Measurements from ENCODE around the gene KIF20B. TPM values are rescaled to one million over a fixed set of nuclear protein-coding genes. Genes with fewer than 3 reads are reported as not detected.

Gene KIF20B
- total RNA-seq, 4 donors from 2014 or later = 4.2 to 13.4 (median 8.6) TPM

DNA sequence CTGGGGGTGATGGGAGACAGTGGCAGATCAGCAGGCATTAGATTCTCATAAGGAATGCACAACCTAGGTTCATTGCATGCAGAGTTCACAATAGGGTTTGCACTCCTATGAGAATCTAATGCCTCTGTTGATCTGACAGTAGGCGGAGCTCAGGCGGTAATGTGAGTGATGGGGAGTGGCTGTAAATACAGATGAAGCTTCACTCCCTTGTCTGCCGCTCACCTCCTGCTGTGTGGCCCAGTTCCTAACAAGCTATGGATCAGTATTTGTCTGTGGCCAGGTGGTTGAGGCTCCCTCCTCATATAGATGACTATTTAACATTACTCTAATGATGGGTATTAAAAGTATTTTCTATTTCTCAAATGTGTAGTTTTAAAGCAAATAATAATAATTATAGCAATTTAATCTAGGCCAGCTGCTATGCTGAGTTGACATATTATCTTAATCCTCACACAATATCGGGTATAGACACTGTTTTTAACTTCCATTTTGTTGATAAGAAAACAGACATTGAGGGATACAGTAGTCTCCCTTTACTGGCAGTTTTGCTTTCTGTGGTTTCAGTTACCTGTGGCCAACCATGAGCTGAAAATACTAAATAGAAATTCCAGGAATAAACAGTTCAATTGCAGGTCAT, 39.9 kb downstream of the KIF20B start:
- 84 to 93% methylated on average over 4 of the region's 4 CpGs for WGBS, 2 donors
- no peak for DNase-seq
- H3K4me3 ChIP-seq = no peak overlapping the region

GRCh38 chr10:89744026-89744425, 42.6 kb downstream of the KIF20B start:
- Histone ChIP-seq H3K27ac (no peak overlapping the region), H3K27me3 (no peaks in the 10 kb centered on the region), H3K4me1 (no peaks in the 10 kb centered on the region), H3K9me3 (no peaks in the 10 kb centered on the region), H3K36me3 (peaks cover 0 to 13% (median 0%) of the 10 kb centered on the region in 3 donors), H3K4me3 (no peak overlapping the region)
- no peak for DNase-seq
- 44 to 94% methylated on average over 1 of the region's 1 CpG for WGBS, 2 donors
- no peak for TF ChIP-seq POLR2A (IDR thresholded peaks at IDR 0.05)
- TF ChIP-seq, protein P1, sequence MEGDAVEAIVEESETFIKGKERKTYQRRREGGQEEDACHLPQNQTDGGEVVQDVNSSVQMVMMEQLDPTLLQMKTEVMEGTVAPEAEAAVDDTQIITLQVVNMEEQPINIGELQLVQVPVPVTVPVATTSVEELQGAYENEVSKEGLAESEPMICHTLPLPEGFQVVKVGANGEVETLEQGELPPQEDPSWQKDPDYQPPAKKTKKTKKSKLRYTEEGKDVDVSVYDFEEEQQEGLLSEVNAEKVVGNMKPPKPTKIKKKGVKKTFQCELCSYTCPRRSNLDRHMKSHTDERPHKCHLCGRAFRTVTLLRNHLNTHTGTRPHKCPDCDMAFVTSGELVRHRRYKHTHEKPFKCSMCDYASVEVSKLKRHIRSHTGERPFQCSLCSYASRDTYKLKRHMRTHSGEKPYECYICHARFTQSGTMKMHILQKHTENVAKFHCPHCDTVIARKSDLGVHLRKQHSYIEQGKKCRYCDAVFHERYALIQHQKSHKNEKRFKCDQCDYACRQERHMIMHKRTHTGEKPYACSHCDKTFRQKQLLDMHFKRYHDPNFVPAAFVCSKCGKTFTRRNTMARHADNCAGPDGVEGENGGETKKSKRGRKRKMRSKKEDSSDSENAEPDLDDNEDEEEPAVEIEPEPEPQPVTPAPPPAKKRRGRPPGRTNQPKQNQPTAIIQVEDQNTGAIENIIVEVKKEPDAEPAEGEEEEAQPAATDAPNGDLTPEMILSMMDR (IDR thresholded peaks at IDR 0.05) = no peak
- intact Hi-C loops (cut with DNase I) = no loop called here

More for the DNA sequence above, 39.9 kb downstream of the KIF20B start:
- Histone ChIP-seq H3K27ac (no peak overlapping the region), H3K9me3 (no peaks in the 10 kb centered on the region), H3K27me3 (no peaks in the 10 kb centered on the region), H3K36me3 (peaks cover 0 to 12% (median 0%) of the 10 kb centered on the region in 3 donors), H3K4me1 (no peaks in the 10 kb centered on the region)
- TF ChIP-seq, protein P1 (IDR thresholded peaks at IDR 0.05) = no peak
- TF ChIP-seq POLR2A (IDR thresholded peaks at IDR 0.05) = no peak
- intact Hi-C loops (cut with DNase I) = no loop called here

- Histone ChIP-seq H3K36me3 (peaks cover 0 to 13% (median 0%) of the 10 kb centered on the region in 3 donors), H3K9me3 (no peaks in the 10 kb centered on the region), H3K4me1 (no peaks in the 10 kb centered on the region), H3K27me3 (no peaks in the 10 kb centered on the region), H3K27ac (no peak overlapping the region), H3K4me3 (no peak overlapping the region)
- no peak for DNase-seq
- 77 to 93% methylated on average over 4 to 6 of the region's 7 CpGs for WGBS, 2 donors
- intact Hi-C loops (cut with DNase I) = no loop called here
- TF ChIP-seq POLR2A (IDR thresholded peaks at IDR 0.05) = no peak
- TF ChIP-seq, protein P1 (IDR thresholded peaks at IDR 0.05) = no peak
Observed at GRCh38 chr10:89745903-89746302, 44.5 kb downstream of the KIF20B start.

- H3K36me3 ChIP-seq = peaks cover 0 to 21% (median 0%) of the 10 kb centered on the region in 3 donors
- no peaks in the 10 kb centered on the region for H3K9me3 ChIP-seq
- no peak for TF ChIP-seq POLR2A (IDR thresholded peaks at IDR 0.05)
- TF ChIP-seq, protein P1 (IDR thresholded peaks at IDR 0.05) = no peak
- H3K4me3 ChIP-seq = no peak overlapping the region
- no peaks in the 10 kb centered on the region for H3K27me3 ChIP-seq
- no peak overlapping the region for H3K27ac ChIP-seq
- no peaks in the 10 kb centered on the region for H3K4me1 ChIP-seq
- no peak for DNase-seq
- 75 to 83% methylated on average over 1 of the region's 1 CpG for WGBS, 2 donors
- intact Hi-C loops (cut with DNase I) = no loop called here
Observed at GRCh38 chr10:89750441-89750840, 49.1 kb downstream of the KIF20B start.

GRCh38 chr10:89755374-89755773, 54.0 kb downstream of the KIF20B start:
- Histone ChIP-seq H3K27me3 (no peaks in the 10 kb centered on the region), H3K36me3 (peaks cover 0 to 20% (median 0%) of the 10 kb centered on the region in 3 donors), H3K4me3 (no peak overlapping the region), H3K27ac (no peak overlapping the region), H3K4me1 (no peaks in the 10 kb centered on the region), H3K9me3 (no peaks in the 10 kb centered on the region)
- no peak for DNase-seq
- TF ChIP-seq, protein P1 (IDR thresholded peaks at IDR 0.05) = no peak
- no peak for TF ChIP-seq POLR2A (IDR thresholded peaks at IDR 0.05)
- WGBS, 2 donors = 79 to 90% methylated on average over 2 of the region's 2 CpGs
- intact Hi-C loops (cut with DNase I) = no loop called here
